GM18870 (cell line): Measurements from ENCODE around the gene PADI3.

Experiments
- ATAC-seq: cut with Tn5 transposase; IDR thresholded peaks from one replicate; pipeline ENCODE4 v1.9.1; 2021; ENCODE audit warnings: moderate library complexity; ENCODE audit not compliant: unreplicated experiment

PADI3 gene

DNA sequence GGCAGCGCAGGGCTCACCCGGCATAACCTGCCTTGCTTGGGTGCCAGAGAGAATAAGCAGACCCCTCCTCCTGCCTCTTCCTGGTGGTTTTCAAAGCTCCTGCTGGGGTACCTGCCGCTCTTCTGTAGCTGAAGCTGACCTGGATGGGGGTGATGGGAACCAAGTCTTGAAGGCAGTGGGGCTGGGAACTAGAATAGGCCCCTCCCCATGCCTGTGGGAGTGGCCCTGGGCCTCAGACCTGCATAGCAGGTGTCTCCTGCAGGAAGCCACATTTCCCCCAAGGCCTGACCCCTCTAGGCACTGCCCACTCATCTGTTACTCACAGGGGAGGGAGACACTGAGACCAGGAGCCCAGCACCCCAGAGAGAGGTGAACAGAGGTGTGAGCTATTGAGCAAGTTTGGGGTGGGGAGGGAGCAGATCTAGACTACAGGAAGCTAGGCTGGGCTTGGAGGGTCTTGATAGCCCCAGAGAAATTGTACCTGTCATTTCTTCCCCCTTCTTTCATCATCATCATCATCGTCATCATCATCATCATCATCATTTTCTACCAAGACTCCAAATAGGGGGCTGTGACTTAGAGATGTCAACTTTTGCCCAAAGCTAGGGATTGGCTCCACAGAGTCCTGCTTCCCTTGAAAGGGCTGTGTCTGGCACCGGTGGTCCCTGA is 33.9 kb upstream of the PADI3 start:
- ATAC-seq = no peak

DNA sequence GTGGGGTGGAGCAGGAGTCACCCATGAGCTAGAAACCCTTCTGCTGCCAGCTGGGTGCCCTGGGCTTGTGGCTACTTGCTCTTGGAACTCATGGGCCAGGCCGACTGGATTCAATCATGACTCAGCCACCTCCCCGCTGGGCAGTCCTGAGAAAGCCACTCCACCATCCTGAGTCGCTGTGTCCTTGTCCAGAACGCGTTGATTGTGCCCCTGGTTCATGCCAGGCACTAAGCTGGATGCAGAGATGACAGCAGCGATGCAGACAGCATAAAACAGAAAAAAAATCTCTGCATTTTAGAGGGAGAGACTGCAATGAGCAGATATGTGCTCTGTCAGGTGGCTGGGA is 33.4 kb upstream of the PADI3 start:
- ATAC-seq = no peak

DNA sequence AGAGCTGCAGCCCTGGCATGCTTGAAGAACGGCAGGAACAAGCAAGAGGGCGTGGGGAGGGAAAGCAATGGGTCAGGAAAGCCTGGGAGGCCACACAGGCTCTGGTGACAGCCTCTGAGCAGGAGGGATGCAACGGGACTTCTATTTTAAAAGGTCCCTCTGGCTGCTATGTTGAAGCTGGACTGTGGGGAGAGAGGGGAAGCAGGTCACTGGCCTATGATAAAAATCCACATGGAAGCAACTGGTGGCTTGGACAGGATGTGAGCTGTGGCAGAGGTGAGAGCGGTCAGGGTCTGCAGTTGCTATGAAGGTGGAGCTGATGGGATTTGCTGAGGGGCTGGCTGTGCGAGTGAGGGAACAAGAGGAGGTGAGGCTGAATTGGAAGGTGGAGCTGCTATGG is 32.8 kb upstream of the PADI3 start:
- ATAC-seq = no peak

DNA sequence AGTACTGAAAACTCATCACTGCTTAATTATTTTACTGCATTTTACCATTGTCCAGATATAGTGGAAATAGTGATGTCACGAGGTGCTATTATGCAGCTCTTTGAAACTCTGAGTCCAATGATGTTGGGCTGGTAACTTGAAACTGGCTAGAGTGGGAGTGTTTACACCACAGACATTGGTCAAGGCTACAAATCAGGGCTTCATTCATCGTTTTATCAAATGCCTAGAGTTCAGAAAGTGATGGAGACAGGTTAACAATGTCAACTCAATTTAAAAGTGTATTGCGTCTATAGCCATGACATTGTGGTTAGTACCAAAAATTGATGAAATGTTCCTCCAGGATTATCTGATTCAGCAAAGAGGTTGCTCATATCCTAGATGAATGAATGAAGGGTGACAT is 31.3 kb upstream of the PADI3 start:
- no peak for ATAC-seq

DNA sequence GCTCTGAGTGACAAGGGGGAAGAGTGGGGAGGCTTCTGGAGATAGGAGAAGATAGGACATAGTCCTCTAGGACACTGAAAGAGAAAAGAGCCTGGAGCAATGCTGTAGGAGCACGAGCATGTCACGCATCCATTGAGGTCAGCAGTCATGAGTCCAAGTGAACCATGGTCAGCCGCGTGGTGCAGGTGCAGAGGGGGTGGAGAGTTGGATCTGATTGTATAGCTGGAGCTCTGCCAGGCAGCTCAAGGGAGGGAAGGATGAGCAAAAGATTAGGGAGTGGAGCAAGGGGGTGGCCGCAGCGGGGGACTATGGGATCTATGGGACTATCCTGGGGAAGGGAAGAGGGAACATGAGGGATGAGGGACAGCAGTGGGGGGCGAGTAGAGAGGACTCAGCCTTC is 30.0 kb upstream of the PADI3 start:
- ATAC-seq = no peak

DNA sequence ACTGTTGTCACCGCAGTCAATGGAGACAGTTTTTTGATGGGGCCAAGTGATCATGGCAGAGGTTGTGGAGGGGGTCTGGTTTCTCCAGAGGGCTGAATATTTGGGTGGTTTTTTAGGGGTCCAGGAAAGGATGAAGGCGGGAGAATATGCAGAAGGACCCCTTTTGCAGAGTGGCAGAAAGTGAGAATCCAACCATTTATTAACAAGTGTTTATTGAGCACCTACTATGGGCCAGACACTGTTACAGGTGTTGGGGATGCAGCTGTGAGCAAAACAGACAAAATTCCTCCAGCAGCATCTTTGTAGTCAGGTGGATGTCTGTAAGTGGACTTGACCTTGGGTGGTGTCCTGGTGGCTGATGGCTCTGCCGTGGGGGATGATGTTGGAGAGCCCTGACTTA is 28.6 kb upstream of the PADI3 start:
- no peak for ATAC-seq

DNA sequence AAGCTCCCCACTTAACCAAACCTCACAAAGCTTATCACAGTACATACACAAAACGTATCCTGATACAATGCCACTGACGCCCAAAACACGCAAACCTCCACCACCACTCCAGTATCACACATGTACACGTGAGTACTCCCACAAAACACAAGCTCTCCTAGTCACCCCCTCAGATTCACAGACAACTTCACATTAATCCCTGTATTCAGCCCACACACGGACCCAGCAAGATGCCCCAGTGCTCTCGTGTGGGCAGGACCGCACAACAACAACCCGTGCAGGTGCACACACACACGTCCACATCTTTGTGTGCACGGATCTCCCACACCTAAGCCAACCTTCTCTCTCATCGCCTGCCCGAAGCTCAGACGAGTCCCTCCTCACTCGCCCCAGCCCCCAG is 26.3 kb upstream of the PADI3 start:
- no peak for ATAC-seq

DNA sequence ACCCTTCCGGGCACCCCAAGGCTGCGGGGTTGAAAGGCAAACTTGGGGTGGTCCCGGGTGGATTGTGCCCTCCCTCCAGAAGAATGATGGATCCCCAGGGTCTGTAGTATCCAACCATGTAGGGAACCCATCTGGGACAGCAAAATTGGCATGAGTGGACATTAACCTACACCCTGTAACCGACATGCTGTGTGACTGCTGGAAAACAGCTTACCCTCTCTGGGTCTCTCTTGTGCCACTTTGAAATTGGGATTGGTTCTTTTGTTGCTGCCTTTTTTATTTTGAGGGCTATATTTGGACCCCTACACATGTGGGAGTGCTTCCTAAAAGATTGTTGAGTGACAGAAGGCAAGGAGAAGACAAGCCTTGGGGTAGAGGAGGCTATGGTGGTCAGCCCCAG is 24.5 kb upstream of the PADI3 start:
- no peak for ATAC-seq

DNA sequence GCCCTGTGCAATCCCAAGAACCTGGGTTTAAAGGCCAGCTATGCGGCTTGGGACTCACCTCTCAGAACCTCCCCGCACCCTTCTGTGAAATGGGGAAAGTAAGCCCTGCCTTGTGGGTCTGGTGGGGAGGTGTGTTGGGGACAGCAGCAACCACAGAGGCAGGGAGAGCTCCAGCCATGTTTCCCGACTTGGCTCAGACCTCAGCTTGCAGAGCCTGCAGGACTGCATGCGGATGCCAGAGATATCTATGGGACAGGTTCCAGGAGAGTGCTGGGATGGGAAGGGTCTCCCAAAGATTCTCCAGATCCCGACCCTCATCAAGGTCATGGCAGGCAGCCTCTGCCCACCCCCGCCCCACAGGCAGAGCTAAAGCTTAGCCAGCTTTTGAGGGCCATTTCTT is 23.8 kb upstream of the PADI3 start:
- no peak for ATAC-seq

DNA sequence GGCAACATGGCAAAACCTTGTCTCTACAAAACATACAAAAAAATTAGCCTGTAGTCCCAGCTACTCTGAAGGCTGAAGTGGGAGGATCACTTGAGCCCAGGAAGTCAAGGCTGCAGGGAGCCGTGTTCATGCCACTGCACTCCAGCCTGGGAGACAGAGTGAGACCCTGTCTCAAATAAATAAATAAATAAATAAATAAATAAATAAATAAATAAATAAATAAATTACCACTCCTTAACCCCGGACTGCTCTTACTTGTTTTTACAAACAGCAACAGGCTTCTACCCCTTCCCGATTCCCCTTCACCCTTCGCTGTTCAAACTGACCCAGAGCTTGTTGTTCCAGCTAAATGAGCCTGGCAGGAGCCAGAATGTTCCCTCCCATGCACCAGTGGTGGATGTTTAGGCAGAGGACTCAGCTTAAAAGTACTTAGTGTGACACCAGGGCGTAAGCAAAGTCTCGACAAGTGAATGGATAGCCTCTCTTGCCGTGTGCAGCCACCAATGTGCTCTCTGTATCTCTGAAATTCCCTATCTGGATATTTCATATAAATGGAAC is 21.5 kb upstream of the PADI3 start:
- no peak for ATAC-seq

DNA sequence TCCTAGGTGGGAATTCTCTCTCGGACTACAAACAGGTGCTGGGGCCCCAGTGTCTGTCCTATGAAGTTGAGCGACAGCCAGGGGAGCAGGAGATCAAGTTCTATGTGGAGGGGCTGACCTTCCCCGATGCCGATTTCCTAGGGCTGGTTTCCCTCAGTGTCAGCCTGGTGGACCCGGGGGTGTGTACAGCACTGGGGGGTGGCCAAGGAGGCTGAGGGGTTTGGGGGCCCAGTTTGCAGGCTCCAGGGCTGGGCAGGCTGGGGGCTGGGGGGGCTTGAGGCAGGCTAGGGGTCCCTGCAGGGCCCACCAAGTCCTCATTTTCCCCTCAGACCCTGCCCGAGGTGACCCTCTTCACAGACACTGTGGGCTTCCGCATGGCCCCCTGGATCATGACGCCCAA is 20.3 kb upstream of the PADI3 start:
- no peak for ATAC-seq

DNA sequence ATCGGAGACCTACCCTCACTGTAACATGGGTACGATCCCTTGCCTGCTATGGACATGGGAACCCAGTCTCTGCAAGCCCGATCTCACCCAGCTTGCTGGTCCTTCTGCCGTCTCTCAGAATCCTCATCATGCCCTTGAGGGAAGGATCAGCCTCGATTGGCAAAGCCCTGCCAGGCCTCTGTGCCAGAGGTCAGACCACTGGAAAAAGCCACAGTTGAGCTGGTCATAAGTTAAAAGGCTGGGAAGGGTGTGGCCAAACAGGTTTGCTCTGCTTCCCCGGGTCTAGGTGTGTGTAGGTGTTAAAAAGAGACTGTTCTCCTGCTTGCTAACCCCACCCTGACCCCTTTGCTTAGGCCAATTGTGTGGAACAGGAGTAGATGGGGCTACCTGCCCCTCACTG is 19.5 kb upstream of the PADI3 start:
- ATAC-seq = no peak

DNA sequence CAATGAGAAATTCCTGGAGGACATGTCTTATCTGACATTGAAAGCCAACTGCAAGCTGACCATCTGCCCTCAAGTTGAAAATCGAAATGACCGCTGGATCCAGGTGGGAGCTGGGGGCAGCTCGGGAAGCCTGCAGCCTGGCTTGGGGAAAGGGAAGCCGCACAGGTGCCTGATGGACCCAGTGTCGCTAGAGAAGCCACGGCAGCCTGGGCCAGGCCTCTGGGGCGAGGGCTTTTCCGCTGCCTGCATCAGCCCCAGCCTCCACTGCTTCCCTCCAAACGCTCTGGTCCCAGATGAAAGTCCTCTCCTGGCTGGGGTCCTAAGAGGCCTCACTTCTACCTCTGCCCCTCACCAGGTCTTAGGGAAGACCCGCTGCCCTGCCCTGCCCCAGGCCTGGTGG is 18.8 kb upstream of the PADI3 start:
- no peak for ATAC-seq

DNA sequence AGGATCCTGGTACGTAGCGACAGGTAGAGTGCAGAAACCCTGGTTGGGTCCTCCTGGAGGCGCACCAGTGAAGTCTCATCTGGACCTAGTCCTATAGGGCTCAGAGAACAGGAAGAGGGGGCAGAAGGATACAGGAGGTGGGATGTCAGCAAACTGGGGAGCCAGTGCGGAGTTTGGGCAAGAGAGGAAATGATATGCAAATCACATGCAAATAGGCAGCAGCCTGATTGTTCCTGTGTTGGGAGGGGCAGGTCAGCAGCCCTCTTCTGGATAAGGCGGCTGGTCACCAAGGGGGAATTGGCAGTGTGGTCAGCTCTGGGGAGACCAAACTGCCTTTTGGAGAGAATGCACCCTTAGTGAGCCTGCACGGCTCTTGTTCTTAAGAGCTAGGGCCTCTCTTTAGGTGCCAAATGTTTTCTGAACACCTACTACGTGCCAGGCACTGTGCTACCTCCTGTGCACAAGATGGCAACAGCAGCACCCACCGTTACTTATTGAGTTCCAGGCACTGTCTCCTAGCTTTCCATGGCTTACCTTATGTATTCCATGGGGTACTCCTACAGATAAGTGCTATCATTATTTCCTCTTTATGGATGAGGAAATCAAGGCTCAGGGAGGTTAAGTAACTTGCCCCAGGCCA is 18.1 kb upstream of the PADI3 start:
- ATAC-seq = no peak

DNA sequence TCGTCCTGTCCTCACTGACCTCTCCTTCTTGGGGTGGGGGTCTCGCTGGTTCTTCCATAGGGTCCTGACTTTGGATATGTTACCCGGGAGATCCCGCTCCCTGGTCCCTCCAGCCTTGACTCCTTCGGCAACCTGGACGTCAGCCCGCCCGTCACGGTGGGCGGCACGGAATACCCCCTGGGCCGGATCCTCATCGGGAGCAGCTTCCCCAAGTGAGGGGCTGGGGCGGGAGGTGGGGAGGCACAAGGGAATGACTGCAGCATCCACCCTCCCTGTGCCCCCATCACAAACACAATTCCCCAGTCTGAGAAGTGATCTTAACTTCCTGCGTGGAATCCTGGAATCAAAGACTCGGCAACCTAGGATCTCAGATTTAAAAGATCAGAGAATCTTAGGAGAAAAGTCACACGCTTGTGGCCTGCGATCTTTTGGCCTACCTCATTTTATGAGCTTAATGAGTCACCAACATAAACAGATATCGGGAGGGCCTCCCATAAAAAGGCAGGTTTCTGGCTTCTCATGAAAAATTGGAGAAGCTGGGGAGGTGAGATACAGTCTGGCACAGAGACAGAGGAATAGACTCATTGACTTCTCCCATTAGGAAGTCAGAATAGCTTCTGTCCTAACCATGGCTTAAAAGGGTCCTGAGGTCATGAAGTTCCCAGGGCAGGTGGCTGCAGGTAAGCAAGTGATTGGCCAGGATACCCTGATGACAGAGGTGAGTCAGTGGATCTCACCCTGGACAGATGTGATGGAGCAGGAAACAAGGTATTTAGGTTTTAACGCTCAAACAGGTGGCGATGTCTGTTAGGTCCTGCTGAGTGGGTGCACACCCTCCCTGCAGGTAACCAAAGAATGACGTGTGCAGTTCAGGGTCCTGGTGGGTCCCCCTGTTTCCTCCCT is 15.9 kb upstream of the PADI3 start:
- no peak for ATAC-seq

DNA sequence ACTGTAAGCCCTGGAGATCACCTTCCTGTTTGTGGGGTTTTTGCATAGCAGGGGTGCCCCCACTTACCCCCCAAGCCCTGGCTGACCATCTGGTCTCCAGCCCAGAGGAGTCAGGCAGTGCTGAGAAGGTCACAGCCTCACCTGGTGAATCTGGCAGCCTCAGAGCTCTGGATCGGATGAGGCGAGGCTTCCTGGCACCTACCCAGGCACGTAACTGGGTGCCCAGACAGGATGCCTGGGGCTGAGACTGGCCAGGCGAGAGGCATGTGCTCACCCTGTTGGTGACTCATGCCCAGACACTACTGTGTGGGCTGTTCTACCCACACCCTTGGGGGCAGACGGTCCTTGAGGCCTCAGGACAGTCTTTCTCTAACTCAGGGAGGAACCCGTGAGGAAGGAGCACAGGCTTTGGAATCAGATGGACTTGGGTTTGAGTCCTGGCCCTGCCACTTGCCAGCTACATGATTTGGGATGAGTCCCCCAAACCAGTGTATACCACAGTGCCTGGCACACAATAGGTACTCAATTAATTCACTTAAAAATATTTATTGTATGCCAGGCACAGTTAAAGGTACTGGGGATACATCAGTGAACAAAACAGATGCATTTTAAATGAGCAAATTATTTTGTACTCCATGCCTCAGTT is 15.1 kb upstream of the PADI3 start:
- ATAC-seq = no peak

DNA sequence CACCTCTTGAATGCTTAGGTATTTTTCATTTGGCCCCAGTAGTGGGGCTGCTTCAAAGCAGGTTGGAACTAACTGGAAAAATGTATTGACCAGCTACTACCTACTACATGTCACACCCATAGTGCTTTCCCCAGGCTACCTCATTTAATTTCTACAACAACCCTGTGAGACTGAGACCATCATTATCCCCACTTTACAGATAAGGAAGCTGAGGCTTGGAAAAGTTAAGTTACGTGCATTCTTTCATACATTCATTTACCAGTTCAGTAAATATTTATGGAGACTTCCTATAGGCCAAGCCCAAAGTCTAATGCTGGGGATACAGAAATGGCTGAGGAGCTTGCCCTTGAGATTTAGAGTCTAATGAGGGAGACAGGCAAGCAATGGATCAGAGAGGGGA is 14.5 kb upstream of the PADI3 start:
- ATAC-seq = no peak

DNA sequence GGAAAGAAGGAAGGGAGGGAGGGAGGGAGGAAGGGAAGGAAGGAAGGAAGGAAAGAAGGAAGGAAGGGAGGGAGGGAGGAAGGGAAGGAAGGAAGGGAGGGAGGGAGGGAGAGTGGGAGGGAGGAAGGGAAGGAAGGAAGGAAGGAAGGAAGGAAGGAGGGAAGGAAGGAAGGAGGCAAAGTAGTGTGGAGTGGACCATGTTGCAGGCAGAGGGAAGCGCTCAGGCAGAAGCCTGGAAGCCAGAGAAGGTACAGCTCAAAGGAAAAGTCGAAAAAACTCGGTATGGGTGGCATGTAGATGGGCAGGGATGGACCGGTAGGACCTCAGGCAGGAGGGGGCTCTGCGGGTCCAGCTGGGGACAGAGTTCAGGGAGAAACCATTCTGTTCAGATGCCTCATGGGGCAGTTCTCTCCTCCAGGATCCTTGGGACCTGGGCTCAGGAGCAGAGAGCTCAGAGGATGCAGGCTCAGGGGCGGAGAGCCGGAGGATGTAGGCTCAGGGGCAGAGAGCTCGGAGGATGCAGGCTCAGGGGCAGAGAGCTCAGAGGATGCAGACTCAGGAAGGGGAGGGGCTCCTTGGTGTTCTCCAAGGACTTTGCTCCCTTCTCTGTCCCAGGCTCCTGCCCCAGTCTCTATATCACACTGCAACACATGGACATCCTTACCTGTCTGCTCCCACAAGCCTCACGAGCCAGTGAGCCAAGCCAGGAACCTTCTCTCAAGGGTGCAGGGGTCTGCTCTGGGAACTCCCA is 13.6 kb upstream of the PADI3 start:
- no peak for ATAC-seq

DNA sequence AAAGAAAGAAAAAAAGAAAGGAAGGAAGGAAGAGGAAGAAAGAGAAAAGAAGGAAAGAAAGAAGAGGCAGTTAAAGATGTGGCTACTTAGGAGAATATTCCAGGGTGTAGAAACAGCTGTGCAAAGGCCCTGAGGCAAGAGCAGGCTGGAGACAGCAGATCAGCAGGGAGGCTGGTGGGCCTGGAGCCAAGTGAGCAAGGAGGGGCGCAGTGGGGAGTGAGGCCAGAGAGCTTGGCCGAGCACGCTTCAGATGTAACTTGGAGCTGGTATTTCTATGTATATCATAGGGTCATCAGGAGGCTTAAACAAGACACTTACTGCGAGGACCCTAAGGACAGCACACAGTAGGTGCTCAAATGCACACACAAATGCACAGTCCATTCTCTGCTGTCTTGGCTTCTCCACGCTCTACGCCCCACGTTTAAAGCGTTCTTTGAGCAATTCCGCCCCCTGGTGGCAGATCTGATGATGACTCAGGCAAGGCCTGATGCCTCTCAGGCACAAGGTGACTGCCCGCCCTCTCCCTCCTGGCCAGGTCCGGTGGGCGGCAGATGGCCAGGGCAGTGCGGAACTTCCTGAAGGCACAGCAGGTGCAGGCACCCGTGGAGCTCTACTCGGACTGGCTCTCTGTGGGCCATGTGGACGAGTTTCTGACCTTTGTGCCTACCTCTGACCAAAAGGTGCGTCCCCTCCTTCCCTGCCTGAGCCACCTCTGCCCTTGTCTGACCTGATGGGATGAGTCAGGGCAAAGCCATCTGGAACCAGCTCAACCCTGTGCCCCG is 11.9 kb upstream of the PADI3 start:
- ATAC-seq = no peak

DNA sequence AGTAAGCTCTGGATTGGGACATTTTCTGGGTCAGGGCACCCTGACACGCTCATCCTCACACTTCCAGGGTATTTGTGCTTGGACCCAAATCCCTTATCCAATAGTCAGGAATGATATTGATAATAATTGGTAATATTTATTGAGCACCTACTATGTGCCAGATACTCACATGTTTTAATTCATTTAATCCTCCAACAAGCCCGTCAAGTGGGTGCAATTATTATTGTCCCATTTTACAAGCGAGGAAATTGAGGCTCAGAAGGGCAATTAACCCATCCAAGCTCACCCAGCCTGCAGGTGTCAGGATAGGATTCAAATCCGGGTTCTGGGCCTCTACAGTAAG is 11.4 kb upstream of the PADI3 start:
- ATAC-seq = no peak
